ENCODE data around the gene IER3.
"Not testable (repeated sequence)": the region's sequence is repeated elsewhere in the genome, so short reads cannot be mapped to it uniquely, and the experiment has no call there.

IER3 gene

GRCh38 chr6:30727920-30728553 is 16.3 kb downstream of the IER3 start:
- no peak for DNase-seq
- TF ChIP-seq POLR2A (IDR thresholded peaks at IDR 0.05; ENCODE audit: low read length) (no peak), GATA1 (IDR thresholded peaks at IDR 0.05; ENCODE audit: low read depth, low read length) (no peak)

GRCh38 chr6:30726506-30727413 is 17.6 kb downstream of the IER3 start:
- TF ChIP-seq POLR2A (IDR thresholded peaks at IDR 0.05; ENCODE audit: low read length) (peak; percentile 20), GATA1 (IDR thresholded peaks at IDR 0.05; ENCODE audit: low read depth, low read length) (no peak)
- no peak for DNase-seq

GRCh38 chr6:30725713-30726505 is 18.4 kb downstream of the IER3 start:
- no peak for DNase-seq
- TF ChIP-seq GATA1 (IDR thresholded peaks at IDR 0.05; ENCODE audit: low read depth, low read length) (no peak), POLR2A (IDR thresholded peaks at IDR 0.05; ENCODE audit: low read length) (peak; percentile 47)

GRCh38 chr6:30724906-30725667 is 19.3 kb downstream of the IER3 start:
- TF ChIP-seq GATA1 (IDR thresholded peaks at IDR 0.05; ENCODE audit: low read depth, low read length) (no peak), POLR2A (IDR thresholded peaks at IDR 0.05; ENCODE audit: low read length) (peak; percentile 26)
- DNase-seq: no peak

- not testable (repeated sequence) for DNase-seq
Observed at GRCh38 chr6:30723843-30724741, 20.3 kb downstream of the IER3 start.

- not testable (repeated sequence) for DNase-seq
Observed at GRCh38 chr6:30723159-30723842, 21.0 kb downstream of the IER3 start.

- DNase-seq: peak; percentile 84 to 93
- TF ChIP-seq GATA1 (IDR thresholded peaks at IDR 0.05; ENCODE audit: low read depth, low read length): no peak
- no peak for TF ChIP-seq POLR2A (IDR thresholded peaks at IDR 0.05; ENCODE audit: low read length)
Observed at GRCh38 chr6:30722280-30723112, 21.9 kb downstream of the IER3 start.

GRCh38 chr6:30722025-30722279 is 22.4 kb downstream of the IER3 start:
- DNase-seq: peak; percentile 52 to 65

GRCh38 chr6:30721198-30722024 is 22.9 kb downstream of the IER3 start:
- peak; percentile 94 to 95 for DNase-seq
- TF ChIP-seq GATA1 (IDR thresholded peaks at IDR 0.05; ENCODE audit: low read depth, low read length): no peak
- no peak for TF ChIP-seq POLR2A (IDR thresholded peaks at IDR 0.05; ENCODE audit: low read length)

- DNase-seq: peak; percentile 83 to 87
- no peak for TF ChIP-seq GATA1 (IDR thresholded peaks at IDR 0.05; ENCODE audit: low read depth, low read length)
- no peak for TF ChIP-seq POLR2A (IDR thresholded peaks at IDR 0.05; ENCODE audit: low read length)
Observed at GRCh38 chr6:30720738-30721197, 23.6 kb downstream of the IER3 start.

Measured in erythroblast (primary cell).